Testis (tissue), 2 donors: Measurements from ENCODE around the gene GYS1.

ENCODE experiments used
- POLR2A ChIP-seq: fragments of 450-650 bp; IDR thresholded peaks from one replicate; pipeline ENCODE4 v1.6.1; 2017; ENCODE audit warnings: antibody characterized with exemption, mild to moderate bottlenecking, moderate library complexity
- TF ChIP-seq, protein P1 (sequence below), 3 experiments: fragments of 450-650 bp in 2 of 3; fragments of 200-600 bp in 1 of 3; sonication (generic) in 1 of 3; IDR thresholded peaks; one replicate each; pipeline ENCODE4 v1.5.1; 2016 to 2019; ENCODE audit warnings: antibody characterized with exemption in 3 of 3, mild to moderate bottlenecking in 2 of 3, moderate library complexity in 1 of 3

DNA sequence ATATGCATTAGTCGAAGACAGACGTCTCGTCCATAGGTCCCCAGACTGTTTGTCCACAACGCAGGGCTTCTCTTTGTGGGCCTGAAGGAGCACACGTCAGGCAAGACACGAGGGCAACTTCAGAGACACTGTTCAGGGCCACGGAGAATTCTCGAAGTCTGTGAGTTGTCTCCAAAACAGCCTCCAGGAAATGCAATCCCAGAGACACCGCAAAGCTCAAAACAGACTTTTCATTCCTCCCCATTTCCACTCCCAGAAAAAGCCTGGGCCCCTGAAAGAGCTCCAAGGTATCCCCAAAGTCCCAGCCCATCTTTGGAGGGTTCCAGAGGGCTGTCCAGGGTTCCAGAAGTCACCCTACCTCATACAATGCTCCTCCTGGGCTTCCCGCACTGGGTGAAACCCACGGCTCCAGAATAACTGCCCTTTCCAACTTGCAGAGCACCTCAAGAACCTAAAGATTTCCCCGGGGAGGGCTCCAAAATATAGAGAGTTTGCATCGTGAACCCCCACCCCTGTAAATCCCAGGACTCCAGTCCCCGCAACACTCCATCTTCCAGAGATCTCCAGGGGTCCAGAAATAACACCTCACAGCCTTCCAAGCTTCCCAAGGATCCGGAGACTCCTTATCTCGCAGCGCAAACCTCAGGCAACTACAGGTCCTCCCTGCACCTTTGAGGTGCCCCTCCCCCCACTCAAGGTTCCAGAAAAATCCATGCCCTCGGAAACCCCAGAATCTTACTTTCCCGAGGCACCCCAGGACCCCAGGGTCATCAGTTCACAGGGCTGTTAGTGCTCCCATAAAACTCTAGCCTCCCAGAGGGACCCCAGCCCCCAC lies 28.7 kb downstream of the GYS1 start:
- TF ChIP-seq, protein P1, sequence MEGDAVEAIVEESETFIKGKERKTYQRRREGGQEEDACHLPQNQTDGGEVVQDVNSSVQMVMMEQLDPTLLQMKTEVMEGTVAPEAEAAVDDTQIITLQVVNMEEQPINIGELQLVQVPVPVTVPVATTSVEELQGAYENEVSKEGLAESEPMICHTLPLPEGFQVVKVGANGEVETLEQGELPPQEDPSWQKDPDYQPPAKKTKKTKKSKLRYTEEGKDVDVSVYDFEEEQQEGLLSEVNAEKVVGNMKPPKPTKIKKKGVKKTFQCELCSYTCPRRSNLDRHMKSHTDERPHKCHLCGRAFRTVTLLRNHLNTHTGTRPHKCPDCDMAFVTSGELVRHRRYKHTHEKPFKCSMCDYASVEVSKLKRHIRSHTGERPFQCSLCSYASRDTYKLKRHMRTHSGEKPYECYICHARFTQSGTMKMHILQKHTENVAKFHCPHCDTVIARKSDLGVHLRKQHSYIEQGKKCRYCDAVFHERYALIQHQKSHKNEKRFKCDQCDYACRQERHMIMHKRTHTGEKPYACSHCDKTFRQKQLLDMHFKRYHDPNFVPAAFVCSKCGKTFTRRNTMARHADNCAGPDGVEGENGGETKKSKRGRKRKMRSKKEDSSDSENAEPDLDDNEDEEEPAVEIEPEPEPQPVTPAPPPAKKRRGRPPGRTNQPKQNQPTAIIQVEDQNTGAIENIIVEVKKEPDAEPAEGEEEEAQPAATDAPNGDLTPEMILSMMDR (IDR thresholded peaks at IDR 0.05), result no peak
- no peak for TF ChIP-seq POLR2A
